ENCODE data around the gene SLC16A4. TPM values are rescaled to one million over a fixed set of nuclear protein-coding genes. Genes with fewer than 3 reads are reported as not detected.

SLC16A4 gene
- total RNA-seq, 1 experiment from 2014 or later: 0.46 TPM

GRCh38 chr1:110350360-110350759 is 40.5 kb downstream of the SLC16A4 start:
- in situ Hi-C loops (cut with HindIII; ENCODE audit: low pct_unique_long_range_greater_than_20kb, low sequenced_read_pairs): no loop called here
- Histone ChIP-seq H3K9me3 (ENCODE audit: control insufficient read depth, insufficient read depth, low read depth, low read length) (no peaks in the 10 kb centered on the region), H3K27me3 (ENCODE audit: control insufficient read depth, insufficient read depth, low read length) (no peaks in the 10 kb centered on the region), H3K4me1 (ENCODE audit: control insufficient read depth, insufficient read depth, low read length) (peaks cover 24% of the 10 kb centered on the region; the same call in 1 of the 2 replicates), H3K4me3 (ENCODE audit: low read depth in 2 of 2, low read length in 2 of 2) (no peak overlapping the region), H3K27ac (ENCODE audit: low read length) (no peak overlapping the region), H3K36me3 (ENCODE audit: control insufficient read depth, insufficient read depth, low read length) (peaks cover 9% of the 10 kb centered on the region; the same call in 1 of the 2 replicates)
- ATAC-seq (no peak), DNase-seq (ENCODE audit: low read depth, low spot score) (no peak)
- no peak for TF ChIP-seq POLR2AphosphoS5 (IDR thresholded peaks at IDR 0.05; ENCODE audit: low read depth, low read length)
- TF ChIP-seq TCF7L2 (IDR thresholded peaks at IDR 0.05; ENCODE audit: low read depth, low read length): no peak
- TF ChIP-seq, protein P1, sequence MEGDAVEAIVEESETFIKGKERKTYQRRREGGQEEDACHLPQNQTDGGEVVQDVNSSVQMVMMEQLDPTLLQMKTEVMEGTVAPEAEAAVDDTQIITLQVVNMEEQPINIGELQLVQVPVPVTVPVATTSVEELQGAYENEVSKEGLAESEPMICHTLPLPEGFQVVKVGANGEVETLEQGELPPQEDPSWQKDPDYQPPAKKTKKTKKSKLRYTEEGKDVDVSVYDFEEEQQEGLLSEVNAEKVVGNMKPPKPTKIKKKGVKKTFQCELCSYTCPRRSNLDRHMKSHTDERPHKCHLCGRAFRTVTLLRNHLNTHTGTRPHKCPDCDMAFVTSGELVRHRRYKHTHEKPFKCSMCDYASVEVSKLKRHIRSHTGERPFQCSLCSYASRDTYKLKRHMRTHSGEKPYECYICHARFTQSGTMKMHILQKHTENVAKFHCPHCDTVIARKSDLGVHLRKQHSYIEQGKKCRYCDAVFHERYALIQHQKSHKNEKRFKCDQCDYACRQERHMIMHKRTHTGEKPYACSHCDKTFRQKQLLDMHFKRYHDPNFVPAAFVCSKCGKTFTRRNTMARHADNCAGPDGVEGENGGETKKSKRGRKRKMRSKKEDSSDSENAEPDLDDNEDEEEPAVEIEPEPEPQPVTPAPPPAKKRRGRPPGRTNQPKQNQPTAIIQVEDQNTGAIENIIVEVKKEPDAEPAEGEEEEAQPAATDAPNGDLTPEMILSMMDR (IDR thresholded peaks at IDR 0.05): no peak
- TF ChIP-seq SIN3A (IDR thresholded peaks at IDR 0.05; ENCODE audit: borderline replicate concordance, insufficient read depth, low read depth, low read length): no peak
- TF ChIP-seq, protein P2, sequence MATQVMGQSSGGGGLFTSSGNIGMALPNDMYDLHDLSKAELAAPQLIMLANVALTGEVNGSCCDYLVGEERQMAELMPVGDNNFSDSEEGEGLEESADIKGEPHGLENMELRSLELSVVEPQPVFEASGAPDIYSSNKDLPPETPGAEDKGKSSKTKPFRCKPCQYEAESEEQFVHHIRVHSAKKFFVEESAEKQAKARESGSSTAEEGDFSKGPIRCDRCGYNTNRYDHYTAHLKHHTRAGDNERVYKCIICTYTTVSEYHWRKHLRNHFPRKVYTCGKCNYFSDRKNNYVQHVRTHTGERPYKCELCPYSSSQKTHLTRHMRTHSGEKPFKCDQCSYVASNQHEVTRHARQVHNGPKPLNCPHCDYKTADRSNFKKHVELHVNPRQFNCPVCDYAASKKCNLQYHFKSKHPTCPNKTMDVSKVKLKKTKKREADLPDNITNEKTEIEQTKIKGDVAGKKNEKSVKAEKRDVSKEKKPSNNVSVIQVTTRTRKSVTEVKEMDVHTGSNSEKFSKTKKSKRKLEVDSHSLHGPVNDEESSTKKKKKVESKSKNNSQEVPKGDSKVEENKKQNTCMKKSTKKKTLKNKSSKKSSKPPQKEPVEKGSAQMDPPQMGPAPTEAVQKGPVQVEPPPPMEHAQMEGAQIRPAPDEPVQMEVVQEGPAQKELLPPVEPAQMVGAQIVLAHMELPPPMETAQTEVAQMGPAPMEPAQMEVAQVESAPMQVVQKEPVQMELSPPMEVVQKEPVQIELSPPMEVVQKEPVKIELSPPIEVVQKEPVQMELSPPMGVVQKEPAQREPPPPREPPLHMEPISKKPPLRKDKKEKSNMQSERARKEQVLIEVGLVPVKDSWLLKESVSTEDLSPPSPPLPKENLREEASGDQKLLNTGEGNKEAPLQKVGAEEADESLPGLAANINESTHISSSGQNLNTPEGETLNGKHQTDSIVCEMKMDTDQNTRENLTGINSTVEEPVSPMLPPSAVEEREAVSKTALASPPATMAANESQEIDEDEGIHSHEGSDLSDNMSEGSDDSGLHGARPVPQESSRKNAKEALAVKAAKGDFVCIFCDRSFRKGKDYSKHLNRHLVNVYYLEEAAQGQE (IDR thresholded peaks at IDR 0.05; ENCODE audit: insufficient read depth in 1 of 2, low read depth in 2 of 2, low read length in 1 of 2): no peak
- ChIA-PET CTCF (no interaction called here), POLR2A (interaction anchor here (0.6 kb wide), 1 partner anchor 21 kb away, joined by 3 read pairs; no protein-coding TSS in a partner anchor)
- BruUV-seq (replicated peaks): no TSS peak
- intact Hi-C loops (cut with micrococcal nuclease; ENCODE audit: unreplicated experiment): no loop called here

DNA sequence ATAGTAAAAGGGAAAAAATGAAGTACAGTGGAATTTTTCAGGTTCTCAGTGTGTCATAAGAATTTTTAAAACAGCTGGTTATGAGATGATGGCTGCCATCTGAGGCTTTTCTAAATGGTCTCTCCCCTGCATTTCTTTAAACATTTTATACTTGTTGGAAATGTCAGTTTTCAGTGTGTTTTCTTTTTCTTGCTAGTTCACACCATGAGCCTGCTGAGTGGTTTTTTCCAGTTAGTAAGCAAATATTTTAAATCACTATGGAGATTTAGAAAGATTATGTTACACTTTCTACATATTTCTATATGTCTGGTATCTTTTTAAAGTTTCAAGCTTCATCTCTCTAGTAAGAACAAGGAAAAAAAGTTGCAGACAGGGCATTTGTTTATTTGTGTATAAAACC is 42.1 kb downstream of the SLC16A4 start:
- Histone ChIP-seq H3K36me3 (ENCODE audit: control insufficient read depth, insufficient read depth, low read length) (peaks cover 16% of the 10 kb centered on the region; the same call in 1 of the 2 replicates), H3K4me1 (ENCODE audit: control insufficient read depth, insufficient read depth, low read length) (peaks cover 31% of the 10 kb centered on the region; the same call in 1 of the 2 replicates), H3K9me3 (ENCODE audit: control insufficient read depth, insufficient read depth, low read depth, low read length) (no peaks in the 10 kb centered on the region), H3K27ac (ENCODE audit: low read length) (no peak overlapping the region), H3K27me3 (ENCODE audit: control insufficient read depth, insufficient read depth, low read length) (no peaks in the 10 kb centered on the region), H3K4me3 (ENCODE audit: low read depth in 2 of 2, low read length in 2 of 2) (no peak overlapping the region)
- POLR2A ChIA-PET: interaction anchor here (1.2 kb wide), 1 partner anchor 10 kb away, joined by 3 read pairs; no protein-coding TSS in a partner anchor
- no TSS peak for BruUV-seq (replicated peaks)
- TF ChIP-seq, protein P2 (IDR thresholded peaks at IDR 0.05; ENCODE audit: insufficient read depth in 1 of 2, low read depth in 2 of 2, low read length in 1 of 2): no peak
- no peak for TF ChIP-seq SIN3A (IDR thresholded peaks at IDR 0.05; ENCODE audit: borderline replicate concordance, insufficient read depth, low read depth, low read length)
- no peak for TF ChIP-seq TCF7L2 (IDR thresholded peaks at IDR 0.05; ENCODE audit: low read depth, low read length)
- TF ChIP-seq, protein P1 (IDR thresholded peaks at IDR 0.05): no peak
- no peak for TF ChIP-seq POLR2AphosphoS5 (IDR thresholded peaks at IDR 0.05; ENCODE audit: low read depth, low read length)
- ATAC-seq: no peak
- DNase-seq (ENCODE audit: low read depth, low spot score): no peak
- CTCF ChIA-PET: no interaction called here
- in situ Hi-C loops (cut with HindIII; ENCODE audit: low pct_unique_long_range_greater_than_20kb, low sequenced_read_pairs): no loop called here
- intact Hi-C loops (cut with micrococcal nuclease; ENCODE audit: unreplicated experiment): no loop called here
